ENCODE measurements around the gene NUPR1.

The NUPR1 gene, protein sequence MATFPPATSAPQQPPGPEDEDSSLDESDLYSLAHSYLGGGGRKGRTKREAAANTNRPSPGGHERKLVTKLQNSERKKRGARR

GRCh38 chr16:28538733-28539596 lies at the start of gene NUPR1:
Gene NUPR1, minus strand, starts transcription at chr16:28538974. Its CDS starts 67 bp downstream, at chr16:28538907.
- TF ChIP-seq OSR1 (CRISPR knock-in tag; IDR thresholded peaks at IDR 0.05): no peak
- TF ChIP-seq PPARA (CRISPR knock-in tag; IDR thresholded peaks at IDR 0.05; ENCODE audit: borderline replicate concordance): no peak
- no peak for TF ChIP-seq RARB (CRISPR knock-in tag; IDR thresholded peaks at IDR 0.05)
- TF ChIP-seq ESRRG (CRISPR knock-in tag; IDR thresholded peaks at IDR 0.05): no peak
- no peak for TF ChIP-seq POU6F1 (CRISPR knock-in tag; IDR thresholded peaks at IDR 0.05; ENCODE audit: borderline replicate concordance, low read depth)
- TF ChIP-seq SNAI2 (CRISPR knock-in tag; IDR thresholded peaks at IDR 0.05): no peak
- no peak for TF ChIP-seq ZFP3 (CRISPR knock-in tag; IDR thresholded peaks at IDR 0.05)
- TF ChIP-seq ZNF70 (CRISPR knock-in tag; IDR thresholded peaks at IDR 0.05): no peak
- no peak for TF ChIP-seq TOX (CRISPR knock-in tag; IDR thresholded peaks at IDR 0.05; ENCODE audit: borderline replicate concordance)
- no peak for TF ChIP-seq ISL1 (CRISPR knock-in tag; IDR thresholded peaks at IDR 0.05)
- no peak for TF ChIP-seq GLIS3 (CRISPR knock-in tag; IDR thresholded peaks at IDR 0.05)
- peak; percentile 63 for ATAC-seq

- TF ChIP-seq ZNF8 (CRISPR knock-in tag; IDR thresholded peaks at IDR 0.05): no peak
- TF ChIP-seq CREB5 (CRISPR knock-in tag; IDR thresholded peaks at IDR 0.05; ENCODE audit: low read depth): no peak
- ATAC-seq: no peak
Measured at GRCh38 chr16:28587386-28587785, 48.6 kb upstream of the NUPR1 start.

DNA sequence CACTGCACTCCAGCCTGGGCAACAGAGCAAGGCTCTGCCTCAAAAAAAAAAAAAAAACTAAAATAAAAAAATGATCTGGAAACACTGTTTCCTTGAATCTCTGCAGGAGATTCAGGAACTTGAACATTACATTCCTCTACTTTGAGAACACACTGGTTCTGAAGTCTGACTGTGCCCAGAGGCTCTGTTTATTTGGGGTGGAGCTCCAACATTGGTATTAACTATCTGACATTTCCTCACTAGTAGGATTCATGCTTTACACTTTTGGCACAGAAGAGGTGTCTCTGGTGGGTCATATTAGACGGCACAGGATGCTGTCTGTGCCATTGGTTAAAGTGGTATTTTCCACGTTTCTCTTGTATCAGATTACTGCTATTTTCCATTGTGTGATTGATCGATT lies 47.7 kb upstream of the NUPR1 start:
- TF ChIP-seq RARB (CRISPR knock-in tag; IDR thresholded peaks at IDR 0.05): no peak
- TF ChIP-seq ZFP30 (CRISPR knock-in tag; IDR thresholded peaks at IDR 0.05): no peak
- TF ChIP-seq GLIS3 (CRISPR knock-in tag; IDR thresholded peaks at IDR 0.05): no peak
- no peak for TF ChIP-seq CREB5 (CRISPR knock-in tag; IDR thresholded peaks at IDR 0.05; ENCODE audit: low read depth)
- TF ChIP-seq CSRNP3 (CRISPR knock-in tag; IDR thresholded peaks at IDR 0.05): no peak
- no peak for TF ChIP-seq ZNF8 (CRISPR knock-in tag; IDR thresholded peaks at IDR 0.05)
- TF ChIP-seq ISL1 (CRISPR knock-in tag; IDR thresholded peaks at IDR 0.05): no peak
- TF ChIP-seq ZFP3 (CRISPR knock-in tag; IDR thresholded peaks at IDR 0.05): no peak
- TF ChIP-seq, protein P1, sequence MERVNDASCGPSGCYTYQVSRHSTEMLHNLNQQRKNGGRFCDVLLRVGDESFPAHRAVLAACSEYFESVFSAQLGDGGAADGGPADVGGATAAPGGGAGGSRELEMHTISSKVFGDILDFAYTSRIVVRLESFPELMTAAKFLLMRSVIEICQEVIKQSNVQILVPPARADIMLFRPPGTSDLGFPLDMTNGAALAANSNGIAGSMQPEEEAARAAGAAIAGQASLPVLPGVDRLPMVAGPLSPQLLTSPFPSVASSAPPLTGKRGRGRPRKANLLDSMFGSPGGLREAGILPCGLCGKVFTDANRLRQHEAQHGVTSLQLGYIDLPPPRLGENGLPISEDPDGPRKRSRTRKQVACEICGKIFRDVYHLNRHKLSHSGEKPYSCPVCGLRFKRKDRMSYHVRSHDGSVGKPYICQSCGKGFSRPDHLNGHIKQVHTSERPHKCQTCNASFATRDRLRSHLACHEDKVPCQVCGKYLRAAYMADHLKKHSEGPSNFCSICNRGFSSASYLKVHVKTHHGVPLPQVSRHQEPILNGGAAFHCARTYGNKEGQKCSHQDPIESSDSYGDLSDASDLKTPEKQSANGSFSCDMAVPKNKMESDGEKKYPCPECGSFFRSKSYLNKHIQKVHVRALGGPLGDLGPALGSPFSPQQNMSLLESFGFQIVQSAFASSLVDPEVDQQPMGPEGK (CRISPR knock-in tag; IDR thresholded peaks at IDR 0.05; ENCODE audit: borderline replicate concordance): no peak
- no peak for ATAC-seq

DNA sequence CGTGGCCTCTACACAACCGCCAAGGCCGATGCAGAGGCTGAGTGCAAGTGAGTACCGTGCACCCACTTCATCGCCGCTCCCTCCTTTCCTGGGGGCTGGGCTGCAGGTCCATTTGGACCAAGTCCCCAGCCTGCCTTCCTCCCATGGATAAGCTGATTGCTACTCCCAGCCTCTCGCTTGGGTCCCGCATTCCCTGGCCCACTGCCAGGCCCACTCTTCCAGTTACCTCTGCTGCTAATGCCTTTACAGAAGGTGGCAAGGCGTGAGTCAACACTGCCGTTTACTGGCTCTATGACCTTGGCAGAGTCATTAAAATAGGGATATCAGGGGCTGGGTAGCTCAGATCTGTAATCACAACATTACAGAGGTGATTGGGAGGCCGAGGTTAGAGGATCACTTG lies 46.9 kb upstream of the NUPR1 start:
- no peak for ATAC-seq
- TF ChIP-seq GLIS3 (CRISPR knock-in tag; IDR thresholded peaks at IDR 0.05): no peak
- TF ChIP-seq ZFP3 (CRISPR knock-in tag; IDR thresholded peaks at IDR 0.05): no peak
- no peak for TF ChIP-seq CSRNP3 (CRISPR knock-in tag; IDR thresholded peaks at IDR 0.05)
- TF ChIP-seq ZNF8 (CRISPR knock-in tag; IDR thresholded peaks at IDR 0.05): no peak
- no peak for TF ChIP-seq CSDC2 (CRISPR knock-in tag; IDR thresholded peaks at IDR 0.05)
- no peak for TF ChIP-seq TCF4 (CRISPR knock-in tag; IDR thresholded peaks at IDR 0.05; ENCODE audit: borderline replicate concordance)
- TF ChIP-seq OSR1 (CRISPR knock-in tag; IDR thresholded peaks at IDR 0.05): no peak
- no peak for TF ChIP-seq RARB (CRISPR knock-in tag; IDR thresholded peaks at IDR 0.05)
- no peak for TF ChIP-seq POU6F1 (CRISPR knock-in tag; IDR thresholded peaks at IDR 0.05; ENCODE audit: borderline replicate concordance, low read depth)
- no peak for TF ChIP-seq SNAI2 (CRISPR knock-in tag; IDR thresholded peaks at IDR 0.05)
- TF ChIP-seq BACH2 (CRISPR knock-in tag; IDR thresholded peaks at IDR 0.05; ENCODE audit: borderline replicate concordance): no peak
- no peak for TF ChIP-seq ISL1 (CRISPR knock-in tag; IDR thresholded peaks at IDR 0.05)
- TF ChIP-seq, protein P1 (CRISPR knock-in tag; IDR thresholded peaks at IDR 0.05; ENCODE audit: borderline replicate concordance): no peak
- no peak for TF ChIP-seq ZFP30 (CRISPR knock-in tag; IDR thresholded peaks at IDR 0.05)

All from SK-N-SH treated with all-trans-retinoic acid at 6 μM for 48 hours (cell line).